ENCODE data around the gene ADGRA1.
"Not testable (repeated sequence)": the region's sequence is repeated elsewhere in the genome, so short reads cannot be mapped to it uniquely, and the experiment has no call there.

Gene ADGRA1

DNA sequence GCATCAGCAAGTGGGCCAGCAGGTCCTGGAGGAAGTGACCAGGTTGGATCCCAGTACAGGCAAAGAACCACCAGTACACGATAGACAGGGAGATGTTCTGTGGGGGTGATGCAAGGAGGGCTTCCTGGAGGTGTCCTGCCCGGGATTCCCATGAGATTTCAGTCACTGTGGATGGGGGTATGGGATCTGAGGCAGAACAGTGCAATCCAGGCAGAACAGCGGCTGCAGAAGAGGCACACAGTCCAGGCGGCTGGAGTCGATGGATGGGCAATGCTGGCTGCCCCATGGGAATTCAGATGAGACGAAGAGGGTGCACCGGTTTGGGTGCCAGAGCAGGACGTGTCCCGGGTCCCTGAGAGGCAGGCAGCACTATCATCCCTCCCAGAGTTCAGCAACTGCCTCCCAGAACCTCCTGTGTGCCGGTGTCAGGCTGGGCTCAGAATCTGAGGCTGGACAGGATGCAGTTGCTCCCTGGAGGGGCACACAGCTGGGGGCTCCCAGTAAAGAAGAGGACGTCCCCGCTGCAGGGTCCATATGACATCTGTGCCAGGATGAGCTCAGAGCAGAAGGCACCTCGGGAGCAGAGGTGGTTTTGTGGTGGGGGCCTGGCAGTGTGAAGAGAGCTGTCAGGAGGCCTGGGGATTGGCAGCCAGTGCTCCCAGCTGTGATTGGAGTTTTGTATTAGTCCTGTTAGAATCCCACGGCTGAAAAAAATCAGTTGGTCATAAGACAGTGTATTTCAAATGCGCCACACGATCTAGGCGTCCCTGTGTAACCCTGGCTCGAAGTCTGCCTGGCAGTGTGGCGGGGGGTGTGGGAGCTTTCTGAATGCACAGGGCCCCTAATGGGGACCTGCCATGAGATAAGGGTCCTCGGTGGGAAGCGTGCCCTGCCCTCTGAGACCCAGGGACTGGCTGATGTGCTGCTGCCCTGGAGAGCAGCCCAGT, 75.5 kb downstream of the ADGRA1 start:
- DNase-seq (ENCODE audit: low read depth) = no peak

DNA sequence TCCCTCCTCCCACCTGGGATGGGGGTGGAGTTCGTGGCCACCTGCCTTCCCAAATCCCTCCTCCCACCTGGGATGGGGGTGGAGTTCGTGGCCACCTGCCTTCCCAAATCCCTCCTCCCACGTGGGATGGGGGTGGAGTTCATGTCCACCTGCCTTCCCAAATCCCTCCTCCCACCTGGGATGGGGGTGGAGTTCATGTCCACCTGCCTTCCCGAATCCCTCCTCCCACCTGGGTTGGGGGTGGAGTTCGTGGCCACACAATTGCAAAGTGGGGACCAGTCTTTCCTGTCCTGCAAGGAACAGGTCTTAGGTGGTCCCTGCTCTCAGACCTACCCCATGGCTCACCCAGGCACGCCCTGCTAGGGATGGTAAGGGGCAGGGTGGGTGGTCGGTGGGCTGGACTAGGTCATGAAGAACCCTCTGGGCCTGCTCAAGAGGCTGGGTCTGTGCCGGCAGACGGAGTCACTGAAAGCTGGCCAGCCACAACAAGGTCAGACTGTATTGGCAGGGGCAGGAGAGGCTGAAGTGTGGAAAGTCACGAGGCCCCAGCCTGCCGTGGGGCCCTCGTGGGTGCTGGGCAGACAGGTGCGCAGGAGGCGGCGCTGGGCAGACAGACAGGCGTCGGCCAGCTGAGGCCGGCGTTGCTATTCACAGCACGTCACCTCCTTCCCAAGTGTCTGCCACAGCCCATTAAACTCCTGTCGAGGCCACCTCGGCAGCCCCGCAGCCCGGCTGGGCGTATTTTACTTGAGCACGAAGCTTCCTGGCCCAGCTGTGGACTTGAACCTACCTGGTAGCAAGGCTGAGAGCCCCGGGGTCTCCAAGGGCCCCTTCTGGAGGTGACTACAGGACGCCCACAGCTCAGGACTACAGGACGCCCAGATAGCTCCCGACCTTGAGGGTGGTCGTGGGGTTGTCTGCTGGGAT, 76.4 kb downstream of the ADGRA1 start:
- no peak for DNase-seq (ENCODE audit: low read depth)

DNA sequence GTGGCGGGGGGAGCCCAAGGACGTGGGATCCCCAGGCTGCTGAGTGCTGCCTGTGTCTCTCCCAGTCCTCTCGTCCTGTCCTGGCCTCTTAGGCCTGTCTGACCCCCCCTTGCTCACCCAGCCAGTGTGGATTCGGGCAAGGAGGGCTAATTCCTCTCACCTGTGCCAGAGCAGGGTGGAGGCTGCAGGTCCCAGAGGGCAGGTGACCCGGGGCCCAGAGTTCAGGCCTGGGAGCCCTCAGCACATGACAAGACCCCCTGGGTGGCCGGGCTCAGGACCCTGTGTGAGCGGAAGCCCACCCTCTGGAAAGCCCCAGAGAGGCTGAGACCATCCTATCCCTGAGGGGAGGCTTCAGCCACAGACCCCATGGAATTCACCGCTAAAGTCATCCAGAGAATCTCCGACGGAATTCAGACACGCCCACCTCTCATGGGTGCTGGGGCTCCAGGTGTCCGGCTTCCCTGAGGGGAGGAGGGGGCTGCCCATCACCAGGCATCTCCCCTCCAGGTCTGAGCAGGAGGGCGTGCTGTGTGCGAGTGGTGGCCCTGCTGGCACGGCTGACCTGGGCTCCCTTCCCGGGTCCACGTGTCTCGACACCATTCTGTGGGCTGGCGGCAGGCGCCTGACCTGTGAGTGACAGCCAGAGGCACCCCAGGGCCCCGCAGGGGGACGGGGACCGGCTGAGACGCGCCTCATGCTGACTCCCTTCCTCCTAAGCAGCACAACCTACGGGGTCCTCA, 77.3 kb downstream of the ADGRA1 start:
- DNase-seq (ENCODE audit: low read depth) = no peak

DNA sequence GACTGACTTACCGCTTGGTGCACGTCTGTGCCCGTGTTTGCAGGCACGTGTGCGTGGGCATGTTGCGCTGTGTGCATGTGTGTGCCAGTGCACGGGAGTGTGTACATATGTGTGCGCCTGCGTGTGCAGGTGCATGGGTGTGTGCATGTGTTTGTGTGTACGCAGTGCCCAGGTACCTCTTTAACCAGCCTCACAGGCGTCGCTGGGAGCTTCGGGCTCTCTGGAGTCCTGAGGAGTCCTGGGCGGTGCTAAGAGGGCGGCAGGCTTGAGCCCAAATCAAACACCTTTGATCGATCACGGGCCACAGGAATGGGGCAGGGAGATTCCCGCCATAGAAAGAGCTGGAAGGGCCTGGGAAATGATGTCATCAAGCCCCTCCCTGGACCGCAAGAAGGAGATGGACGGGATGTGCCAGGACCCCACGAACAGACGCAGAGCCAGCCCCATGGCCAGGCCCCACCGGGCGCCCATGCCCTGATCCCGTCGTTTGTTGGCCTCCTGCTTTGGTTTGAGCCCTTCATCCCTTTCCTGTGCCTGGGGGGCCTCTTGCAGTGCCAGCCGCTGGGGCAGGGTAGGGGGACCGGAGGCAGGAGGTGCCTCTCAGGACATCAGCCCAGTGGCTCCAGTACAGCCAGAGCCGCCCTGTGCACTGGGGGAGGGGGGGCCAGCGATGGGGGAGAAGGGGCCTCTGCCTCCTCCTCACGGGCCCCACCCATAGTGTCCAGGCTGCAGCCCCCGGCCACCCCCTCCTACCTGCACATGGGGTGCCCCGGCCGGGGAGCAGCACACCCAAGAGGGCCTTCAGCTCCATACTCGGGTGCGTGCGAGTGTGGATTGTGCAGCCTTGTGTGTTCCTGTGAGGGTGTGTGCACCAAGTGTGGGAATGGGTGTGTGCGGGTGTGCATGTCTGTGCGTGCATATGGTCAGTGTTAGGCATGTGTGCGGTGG, 78.1 kb downstream of the ADGRA1 start:
- no peak for DNase-seq (ENCODE audit: low read depth)

GRCh38 chr10:133166504-133166827, 78.7 kb downstream of the ADGRA1 start:
- DNase-seq (ENCODE audit: low read depth) = no peak

GRCh38 chr10:133166828-133167692, 79.3 kb downstream of the ADGRA1 start:
- no peak for DNase-seq (ENCODE audit: low read depth)

DNA sequence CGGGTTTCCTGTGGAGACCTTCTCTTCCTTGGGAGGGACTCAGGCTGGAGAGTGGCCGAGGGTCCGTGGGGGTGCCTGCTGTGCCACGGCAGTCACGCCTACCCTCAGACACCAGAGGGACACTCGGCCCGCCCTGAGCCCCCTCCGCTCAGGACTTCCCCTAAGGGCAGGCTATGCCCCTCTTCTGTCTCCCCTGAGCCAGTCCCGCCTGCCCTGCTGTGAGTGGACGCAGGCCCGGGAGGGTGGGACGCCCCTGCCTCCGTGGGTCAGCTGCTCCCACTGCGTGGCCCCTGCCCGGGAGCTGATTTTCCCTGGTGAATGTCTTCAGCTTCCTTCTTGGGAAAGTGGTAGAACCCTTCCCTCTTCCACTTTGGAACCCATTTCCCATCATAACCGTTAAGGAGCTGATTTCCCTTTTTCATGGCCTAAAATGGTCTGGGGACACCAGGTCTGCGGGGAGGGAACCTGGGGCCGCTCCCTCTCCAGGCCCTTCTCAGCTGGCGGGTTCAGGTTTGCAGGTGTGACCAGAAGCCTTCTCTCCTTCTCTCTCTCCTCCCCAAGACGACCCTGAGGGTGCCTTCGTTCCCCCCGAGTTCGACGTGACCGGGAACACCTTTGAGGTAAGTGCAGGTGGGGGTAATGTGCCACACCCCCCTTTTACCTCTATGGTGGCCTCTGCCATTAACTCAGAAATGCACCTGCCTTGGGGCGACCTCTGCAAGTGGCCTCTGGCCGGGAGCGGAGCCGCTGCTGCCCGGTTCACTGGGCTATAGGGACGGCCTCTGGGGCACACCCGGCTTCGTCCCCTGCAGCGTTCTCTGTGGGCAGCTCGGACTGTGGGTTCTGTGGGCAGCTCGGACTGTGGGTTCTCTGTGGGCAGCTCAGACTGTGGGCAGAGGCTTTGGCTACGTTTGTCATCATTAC, 80.2 kb downstream of the ADGRA1 start:
- no peak for DNase-seq (ENCODE audit: low read depth)

DNA sequence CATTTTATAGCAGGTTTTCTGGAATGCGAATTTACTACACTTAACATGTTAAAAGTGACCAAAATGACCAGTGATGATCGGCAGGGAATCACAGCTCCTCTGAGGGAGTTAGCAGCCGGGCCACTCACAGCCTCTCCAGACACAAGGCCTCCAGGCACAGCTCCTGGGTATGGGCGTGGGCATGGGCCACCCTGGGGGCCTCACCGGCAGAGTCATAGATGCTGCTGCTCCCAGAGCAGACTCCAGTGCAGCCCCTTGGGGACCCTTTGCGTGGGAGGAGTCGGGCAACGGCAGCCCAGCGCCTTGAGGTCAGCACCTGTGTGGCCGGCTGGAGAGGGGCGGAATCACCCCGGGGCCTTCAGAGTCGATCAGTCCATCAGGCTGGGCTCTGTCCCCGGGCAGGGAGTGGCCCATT, 80.9 kb downstream of the ADGRA1 start:
- no peak for DNase-seq (ENCODE audit: low read depth)

DNA sequence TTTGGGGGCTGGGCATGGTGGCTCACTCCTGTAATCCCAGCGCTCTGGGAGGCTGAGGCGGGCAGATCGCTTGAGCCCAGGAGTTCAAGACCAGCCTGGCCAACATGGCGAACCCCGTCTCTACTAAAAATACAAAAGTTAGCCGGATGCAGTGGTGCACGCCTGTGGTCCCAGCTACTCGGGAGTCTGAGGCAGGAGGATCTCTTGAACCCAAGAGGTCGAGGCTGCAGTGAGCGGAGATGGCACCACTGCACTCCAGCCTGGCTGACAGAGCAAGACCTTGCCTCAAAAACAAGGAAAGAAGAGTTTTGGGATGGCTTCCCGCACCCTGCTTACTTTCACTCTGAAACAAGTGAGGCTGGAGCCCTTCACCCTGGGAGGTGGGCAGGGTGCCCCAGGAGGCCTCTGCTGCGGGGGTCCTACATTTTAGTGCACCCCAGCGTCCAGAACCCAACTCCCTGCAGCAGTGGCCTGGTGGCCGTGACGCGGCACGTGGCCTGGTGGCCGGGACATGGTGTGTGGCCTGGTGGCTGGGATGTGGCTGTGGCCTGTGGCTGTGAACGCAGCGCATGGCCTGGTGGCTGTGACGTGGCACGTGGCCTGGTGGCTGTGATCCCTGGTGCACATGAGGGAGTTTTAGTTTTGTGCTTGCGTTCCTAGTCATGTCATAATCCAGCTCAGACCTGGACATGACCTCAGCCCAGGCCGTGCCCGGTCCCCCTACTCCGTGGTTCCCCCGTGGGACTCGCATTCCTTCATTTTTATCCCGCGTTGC, 81.6 kb downstream of the ADGRA1 start:
- DNase-seq (ENCODE audit: low read depth) = no peak

GRCh38 chr10:133170092-133170491, 82.4 kb downstream of the ADGRA1 start:
- DNase-seq (ENCODE audit: low read depth) = no peak

- DNase-seq (ENCODE audit: low read depth) = no peak
Measured at GRCh38 chr10:133173860-133174640, 86.3 kb downstream of the ADGRA1 start.

DNA sequence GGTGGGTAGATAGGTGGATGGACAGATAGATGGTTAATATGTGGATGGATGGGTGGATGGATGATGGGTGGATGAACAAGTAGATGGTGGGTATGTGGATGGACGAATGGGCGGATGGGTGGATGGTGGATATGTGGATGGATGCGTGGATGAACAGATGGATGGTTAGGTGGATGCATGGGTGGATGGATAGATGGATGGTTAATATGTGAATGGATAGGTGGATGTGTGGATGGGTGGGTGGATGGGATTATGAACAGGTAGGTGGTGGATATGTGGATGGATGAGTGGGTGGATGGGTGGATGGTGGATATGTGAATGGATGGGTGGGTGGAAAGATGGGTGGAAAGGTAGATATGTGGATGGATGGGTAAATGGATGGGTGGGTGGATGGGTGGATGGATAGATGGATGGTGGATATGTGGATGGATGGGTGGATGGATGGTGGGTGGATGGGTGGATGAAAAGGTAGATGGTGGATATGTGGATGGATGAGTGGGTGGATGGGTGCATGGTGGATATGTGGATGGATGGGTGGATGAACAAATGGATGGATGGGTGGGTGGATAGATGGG, 87.1 kb downstream of the ADGRA1 start:
- DNase-seq (ENCODE audit: low read depth) = no peak

DNA sequence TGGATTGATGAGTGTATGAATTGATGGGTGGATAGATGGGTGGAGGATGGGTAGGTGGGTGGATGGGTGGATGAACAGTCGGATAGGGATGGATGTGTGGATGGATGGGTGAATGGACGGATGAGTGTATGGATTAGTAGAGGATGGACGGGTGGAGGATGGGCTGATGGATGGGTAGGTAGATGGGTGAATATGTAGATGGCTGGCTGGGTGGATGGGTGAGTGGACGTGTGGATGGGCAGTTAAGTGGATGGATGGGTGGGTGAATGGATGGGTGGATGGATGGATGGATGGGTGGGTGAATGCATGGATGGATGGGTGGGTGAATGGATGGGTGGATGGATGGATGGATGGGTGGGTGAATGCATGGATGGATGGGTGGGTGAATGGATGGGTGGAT, 87.9 kb downstream of the ADGRA1 start:
- DNase-seq (ENCODE audit: low read depth) = not testable (repeated sequence)

- no peak for DNase-seq (ENCODE audit: low read depth)
Measured at GRCh38 chr10:133176546-133176945, 88.8 kb downstream of the ADGRA1 start.

DNA sequence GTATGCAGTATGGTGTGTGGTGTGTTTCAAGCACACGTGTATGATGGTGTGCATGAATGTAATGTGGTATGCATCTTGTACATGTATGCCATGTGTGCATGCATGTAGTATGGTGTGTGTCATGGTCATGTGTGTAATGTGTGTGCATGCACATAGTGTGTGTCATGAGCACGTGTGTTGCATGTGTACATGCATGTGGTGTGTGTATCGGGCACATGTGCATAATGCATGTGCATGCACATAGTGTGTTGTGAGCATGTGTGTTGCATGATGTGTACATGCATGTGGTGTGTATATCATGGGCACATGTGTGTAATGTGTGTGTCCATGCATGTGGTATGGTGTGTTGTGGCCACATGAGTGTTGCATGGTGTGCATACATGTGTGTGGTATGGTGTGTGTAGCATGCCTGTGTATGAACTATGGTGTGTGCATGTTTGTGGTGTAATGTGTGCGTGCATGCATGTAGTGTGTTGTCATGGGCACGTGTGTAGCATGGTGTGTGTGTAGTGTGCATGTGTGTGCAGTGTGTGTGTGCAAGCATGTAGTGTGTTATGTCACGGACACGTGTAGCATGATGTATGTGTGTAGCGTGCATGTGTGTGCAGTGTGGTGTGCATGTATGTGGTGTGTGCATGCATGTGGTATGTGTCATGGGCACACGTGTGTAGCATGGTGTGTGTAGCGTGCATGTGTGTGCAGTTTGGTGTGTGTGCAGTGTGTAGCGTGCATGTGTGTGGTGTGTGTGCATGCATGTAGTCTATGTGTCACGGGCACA, 89.8 kb downstream of the ADGRA1 start:
- DNase-seq (ENCODE audit: low read depth) = no peak

Data from activated T-cell treated with anti-CD3 and anti-CD28 coated beads for 1 hour (primary cell).